WTC11 (cell line): ENCODE results near the gene KRT4.

Source experiments
- CREB1 ChIP-seq: sonication (generic); formaldehyde crosslinking; IDR thresholded peaks from 2 replicates; pipeline ENCODE4 v1.8.0; 2023; ENCODE audit warnings: mild to moderate bottlenecking, missing genetic modification reagents
- ETV6 ChIP-seq: sonication (generic); formaldehyde crosslinking; IDR thresholded peaks from 2 replicates; pipeline ENCODE4 v1.8.1; 2022; ENCODE audit warnings: mild to moderate bottlenecking, missing genetic modification reagents
- IRF2 ChIP-seq: sonication (generic); formaldehyde crosslinking; IDR thresholded peaks from 2 replicates; pipeline ENCODE4 v1.8.0; 2022; ENCODE audit warnings: low read depth, missing genetic modification reagents, borderline replicate concordance
- MXD4 ChIP-seq: fragments of 250-450 bp; sonication (Bioruptor Pico); IDR thresholded peaks from 2 replicates; pipeline ENCODE4 v1.8.0; 2021; ENCODE audit warnings: mild to moderate bottlenecking, moderate library complexity, borderline replicate concordance
- RELA ChIP-seq: sonication (generic); formaldehyde crosslinking; IDR thresholded peaks from 2 replicates; pipeline ENCODE4 v1.8.1; 2022; ENCODE audit warnings: missing genetic modification reagents, mild to moderate bottlenecking, borderline replicate concordance
- RORB ChIP-seq: fragments of 250-450 bp; sonication (Bioruptor Pico); IDR thresholded peaks from 2 replicates; pipeline ENCODE4 v1.9.0; 2021; ENCODE audit warnings: mild to moderate bottlenecking
- SP1 ChIP-seq: sonication (generic); formaldehyde crosslinking; conservative IDR thresholded peaks from 2 replicates; pipeline ENCODE4 v1.8.1; 2022; ENCODE audit warnings: missing genetic modification reagents
- TCF7 ChIP-seq: sonication (generic); formaldehyde crosslinking; IDR thresholded peaks from 2 replicates; pipeline ENCODE4 v1.8.0; 2022; ENCODE audit warnings: mild to moderate bottlenecking, low read depth, missing genetic modification reagents, moderate library complexity
- TF ChIP-seq, protein P1 (sequence below): sonication (generic); formaldehyde crosslinking; IDR thresholded peaks from 2 replicates; pipeline ENCODE4 v1.8.1; 2022; ENCODE audit warnings: low read depth, mild to moderate bottlenecking, moderate library complexity, missing genetic modification reagents, borderline replicate concordance
- TF ChIP-seq, protein P2 (sequence below): sonication (generic); formaldehyde crosslinking; IDR thresholded peaks from 2 replicates; pipeline ENCODE4 v1.8.1; 2022; ENCODE audit warnings: low read depth, missing genetic modification reagents, borderline replicate concordance
- TF ChIP-seq, protein P3 (sequence below): fragments of 200-600 bp; IDR thresholded peaks from 2 replicates; pipeline ENCODE4 v1.8.0; 2022; ENCODE audit warnings: antibody characterized with exemption
- TF ChIP-seq, protein P4 (sequence below): sonication (generic); formaldehyde crosslinking; IDR thresholded peaks from 2 replicates; pipeline ENCODE4 v1.8.0; 2022; ENCODE audit warnings: mild to moderate bottlenecking, missing genetic modification reagents
- TF ChIP-seq, protein P5 (sequence below): sonication (generic); formaldehyde crosslinking; IDR thresholded peaks from 2 replicates; pipeline ENCODE4 v1.8.0; 2023; ENCODE audit warnings: missing genetic modification reagents, mild to moderate bottlenecking, borderline replicate concordance

DNA sequence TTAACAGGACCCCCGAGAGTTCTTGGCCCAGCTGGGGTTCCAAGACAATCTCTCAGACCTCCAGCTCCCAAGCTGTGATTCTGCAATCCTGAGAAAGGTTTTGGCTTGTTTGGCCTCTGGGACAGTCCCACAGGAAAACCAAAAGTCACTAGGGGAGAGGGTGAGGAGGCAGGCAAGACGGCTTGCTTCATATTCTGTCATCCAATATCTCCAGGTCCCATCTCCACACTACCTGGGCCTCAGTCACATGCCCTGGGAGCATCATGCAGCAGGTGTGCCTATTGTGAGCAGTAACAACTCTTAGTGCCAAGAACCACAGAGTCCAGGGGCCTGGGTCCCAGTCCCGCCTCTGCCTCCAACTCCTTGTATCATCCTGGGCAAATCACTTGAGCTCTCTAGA lies 18.5 kb upstream of the KRT4 start:
- TF ChIP-seq MXD4 (CRISPR knock-in tag) (no peak), SP1 (CRISPR knock-in tag) (no peak), CREB1 (CRISPR knock-in tag) (no peak), IRF2 (no peak), TCF7 (CRISPR knock-in tag) (no peak), ETV6 (CRISPR knock-in tag) (no peak), RORB (CRISPR knock-in tag) (no peak), RELA (CRISPR knock-in tag) (no peak)
- TF ChIP-seq, protein P1, sequence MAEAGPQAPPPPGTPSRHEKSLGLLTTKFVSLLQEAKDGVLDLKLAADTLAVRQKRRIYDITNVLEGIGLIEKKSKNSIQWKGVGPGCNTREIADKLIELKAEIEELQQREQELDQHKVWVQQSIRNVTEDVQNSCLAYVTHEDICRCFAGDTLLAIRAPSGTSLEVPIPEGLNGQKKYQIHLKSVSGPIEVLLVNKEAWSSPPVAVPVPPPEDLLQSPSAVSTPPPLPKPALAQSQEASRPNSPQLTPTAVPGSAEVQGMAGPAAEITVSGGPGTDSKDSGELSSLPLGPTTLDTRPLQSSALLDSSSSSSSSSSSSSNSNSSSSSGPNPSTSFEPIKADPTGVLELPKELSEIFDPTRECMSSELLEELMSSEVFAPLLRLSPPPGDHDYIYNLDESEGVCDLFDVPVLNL (CRISPR knock-in tag) = no peak
- TF ChIP-seq, protein P2, sequence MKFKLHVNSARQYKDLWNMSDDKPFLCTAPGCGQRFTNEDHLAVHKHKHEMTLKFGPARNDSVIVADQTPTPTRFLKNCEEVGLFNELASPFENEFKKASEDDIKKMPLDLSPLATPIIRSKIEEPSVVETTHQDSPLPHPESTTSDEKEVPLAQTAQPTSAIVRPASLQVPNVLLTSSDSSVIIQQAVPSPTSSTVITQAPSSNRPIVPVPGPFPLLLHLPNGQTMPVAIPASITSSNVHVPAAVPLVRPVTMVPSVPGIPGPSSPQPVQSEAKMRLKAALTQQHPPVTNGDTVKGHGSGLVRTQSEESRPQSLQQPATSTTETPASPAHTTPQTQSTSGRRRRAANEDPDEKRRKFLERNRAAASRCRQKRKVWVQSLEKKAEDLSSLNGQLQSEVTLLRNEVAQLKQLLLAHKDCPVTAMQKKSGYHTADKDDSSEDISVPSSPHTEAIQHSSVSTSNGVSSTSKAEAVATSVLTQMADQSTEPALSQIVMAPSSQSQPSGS (CRISPR knock-in tag) = no peak
- TF ChIP-seq, protein P3, sequence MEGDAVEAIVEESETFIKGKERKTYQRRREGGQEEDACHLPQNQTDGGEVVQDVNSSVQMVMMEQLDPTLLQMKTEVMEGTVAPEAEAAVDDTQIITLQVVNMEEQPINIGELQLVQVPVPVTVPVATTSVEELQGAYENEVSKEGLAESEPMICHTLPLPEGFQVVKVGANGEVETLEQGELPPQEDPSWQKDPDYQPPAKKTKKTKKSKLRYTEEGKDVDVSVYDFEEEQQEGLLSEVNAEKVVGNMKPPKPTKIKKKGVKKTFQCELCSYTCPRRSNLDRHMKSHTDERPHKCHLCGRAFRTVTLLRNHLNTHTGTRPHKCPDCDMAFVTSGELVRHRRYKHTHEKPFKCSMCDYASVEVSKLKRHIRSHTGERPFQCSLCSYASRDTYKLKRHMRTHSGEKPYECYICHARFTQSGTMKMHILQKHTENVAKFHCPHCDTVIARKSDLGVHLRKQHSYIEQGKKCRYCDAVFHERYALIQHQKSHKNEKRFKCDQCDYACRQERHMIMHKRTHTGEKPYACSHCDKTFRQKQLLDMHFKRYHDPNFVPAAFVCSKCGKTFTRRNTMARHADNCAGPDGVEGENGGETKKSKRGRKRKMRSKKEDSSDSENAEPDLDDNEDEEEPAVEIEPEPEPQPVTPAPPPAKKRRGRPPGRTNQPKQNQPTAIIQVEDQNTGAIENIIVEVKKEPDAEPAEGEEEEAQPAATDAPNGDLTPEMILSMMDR = no peak
- TF ChIP-seq, protein P4, sequence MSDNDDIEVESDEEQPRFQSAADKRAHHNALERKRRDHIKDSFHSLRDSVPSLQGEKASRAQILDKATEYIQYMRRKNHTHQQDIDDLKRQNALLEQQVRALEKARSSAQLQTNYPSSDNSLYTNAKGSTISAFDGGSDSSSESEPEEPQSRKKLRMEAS (CRISPR knock-in tag) = no peak
- TF ChIP-seq, protein P5, sequence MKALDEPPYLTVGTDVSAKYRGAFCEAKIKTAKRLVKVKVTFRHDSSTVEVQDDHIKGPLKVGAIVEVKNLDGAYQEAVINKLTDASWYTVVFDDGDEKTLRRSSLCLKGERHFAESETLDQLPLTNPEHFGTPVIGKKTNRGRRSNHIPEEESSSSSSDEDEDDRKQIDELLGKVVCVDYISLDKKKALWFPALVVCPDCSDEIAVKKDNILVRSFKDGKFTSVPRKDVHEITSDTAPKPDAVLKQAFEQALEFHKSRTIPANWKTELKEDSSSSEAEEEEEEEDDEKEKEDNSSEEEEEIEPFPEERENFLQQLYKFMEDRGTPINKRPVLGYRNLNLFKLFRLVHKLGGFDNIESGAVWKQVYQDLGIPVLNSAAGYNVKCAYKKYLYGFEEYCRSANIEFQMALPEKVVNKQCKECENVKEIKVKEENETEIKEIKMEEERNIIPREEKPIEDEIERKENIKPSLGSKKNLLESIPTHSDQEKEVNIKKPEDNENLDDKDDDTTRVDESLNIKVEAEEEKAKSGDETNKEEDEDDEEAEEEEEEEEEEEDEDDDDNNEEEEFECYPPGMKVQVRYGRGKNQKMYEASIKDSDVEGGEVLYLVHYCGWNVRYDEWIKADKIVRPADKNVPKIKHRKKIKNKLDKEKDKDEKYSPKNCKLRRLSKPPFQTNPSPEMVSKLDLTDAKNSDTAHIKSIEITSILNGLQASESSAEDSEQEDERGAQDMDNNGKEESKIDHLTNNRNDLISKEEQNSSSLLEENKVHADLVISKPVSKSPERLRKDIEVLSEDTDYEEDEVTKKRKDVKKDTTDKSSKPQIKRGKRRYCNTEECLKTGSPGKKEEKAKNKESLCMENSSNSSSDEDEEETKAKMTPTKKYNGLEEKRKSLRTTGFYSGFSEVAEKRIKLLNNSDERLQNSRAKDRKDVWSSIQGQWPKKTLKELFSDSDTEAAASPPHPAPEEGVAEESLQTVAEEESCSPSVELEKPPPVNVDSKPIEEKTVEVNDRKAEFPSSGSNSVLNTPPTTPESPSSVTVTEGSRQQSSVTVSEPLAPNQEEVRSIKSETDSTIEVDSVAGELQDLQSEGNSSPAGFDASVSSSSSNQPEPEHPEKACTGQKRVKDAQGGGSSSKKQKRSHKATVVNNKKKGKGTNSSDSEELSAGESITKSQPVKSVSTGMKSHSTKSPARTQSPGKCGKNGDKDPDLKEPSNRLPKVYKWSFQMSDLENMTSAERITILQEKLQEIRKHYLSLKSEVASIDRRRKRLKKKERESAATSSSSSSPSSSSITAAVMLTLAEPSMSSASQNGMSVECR (CRISPR knock-in tag) = no peak
